OCI-LY3 (cell line): ENCODE results near the gene CCDC158.

Experiments used
- H2AFZ ChIP-seq: fragments of 200-600, 300-600 bp; shearing (Covaris generic); 2 replicates; pipeline ENCODE4 v1.6.0; 2014; ENCODE audit warnings: antibody characterized with exemption, low read depth, low read length
- H3K27ac ChIP-seq: fragments of 200-600, 300-600 bp; sonication (generic); 2 replicates; pipeline ENCODE4 v1.5.1; 2014; ENCODE audit warnings: mild to moderate bottlenecking, low read length, moderate library complexity, mixed read lengths
- H3K27me3 ChIP-seq: fragments of 200-600, 300-600 bp; sonication (generic); 2 replicates; pipeline ENCODE4 v1.6.1; 2014; ENCODE audit warnings: low read depth, low read length, mixed read lengths
- H3K36me3 ChIP-seq: fragments of 200-600, 300-600 bp; sonication (generic); replicated peaks from 2 replicates; pipeline ENCODE3; 2014; ENCODE audit warnings: low read depth, low read length, mixed read lengths
- H3K4me1 ChIP-seq: fragments of 300-600, 200-600 bp; sonication (generic); 2 replicates; pipeline ENCODE4 v1.6.1; 2014; ENCODE audit warnings: low read length, mixed read lengths
- H3K4me2 ChIP-seq: fragments of 200-600, 300-600 bp; sonication (generic); 2 replicates; pipeline ENCODE4 v1.6.1; 2014; ENCODE audit warnings: low read length, mixed read lengths
- H3K4me3 ChIP-seq: fragments of 300-600, 200-600 bp; sonication (generic); 2 replicates; pipeline ENCODE4 v1.5.1; 2014; ENCODE audit warnings: antibody characterized with exemption, mild to moderate bottlenecking, low read length, moderate library complexity
- H3K79me2 ChIP-seq: fragments of 300-600, 200-600 bp; shearing (Covaris generic); 2 replicates; pipeline ENCODE4 v1.6.1; 2014; ENCODE audit warnings: mild to moderate bottlenecking, low read length, mixed read lengths
- H3K9ac ChIP-seq: fragments of 300-600, 200-600 bp; shearing (Covaris generic); 2 replicates; pipeline ENCODE4 v1.6.0; 2014; ENCODE audit warnings: mild to moderate bottlenecking, low read length, moderate library complexity
- H3K9me3 ChIP-seq: fragments of 200-600, 300-600 bp; shearing (Covaris generic); 2 replicates; pipeline ENCODE4 v1.6.1; 2014; ENCODE audit warnings: low read length, mixed read lengths; ENCODE audit not compliant: insufficient read depth
- H4K20me1 ChIP-seq: fragments of 200-600, 300-600 bp; sonication (generic); 2 replicates; pipeline ENCODE4 v1.6.1; 2016; ENCODE audit warnings: low read length, mixed read lengths; ENCODE audit not compliant: insufficient read depth
- EZH2phosphoT487 ChIP-seq: fragments of 200-600 bp; shearing (Covaris generic); IDR thresholded peaks from 2 replicates; pipeline ENCODE4 v1.6.1; 2018; ENCODE audit warnings: antibody characterized with exemption, mixed run types, low read depth
- TF ChIP-seq, protein P1 (sequence below): fragments of 200-600, 300-600 bp; sonication (generic); IDR thresholded peaks from 2 replicates; pipeline ENCODE4 v1.5.1; 2014; ENCODE audit warnings: antibody characterized with exemption, low read length, low read depth

CCDC158 gene

DNA sequence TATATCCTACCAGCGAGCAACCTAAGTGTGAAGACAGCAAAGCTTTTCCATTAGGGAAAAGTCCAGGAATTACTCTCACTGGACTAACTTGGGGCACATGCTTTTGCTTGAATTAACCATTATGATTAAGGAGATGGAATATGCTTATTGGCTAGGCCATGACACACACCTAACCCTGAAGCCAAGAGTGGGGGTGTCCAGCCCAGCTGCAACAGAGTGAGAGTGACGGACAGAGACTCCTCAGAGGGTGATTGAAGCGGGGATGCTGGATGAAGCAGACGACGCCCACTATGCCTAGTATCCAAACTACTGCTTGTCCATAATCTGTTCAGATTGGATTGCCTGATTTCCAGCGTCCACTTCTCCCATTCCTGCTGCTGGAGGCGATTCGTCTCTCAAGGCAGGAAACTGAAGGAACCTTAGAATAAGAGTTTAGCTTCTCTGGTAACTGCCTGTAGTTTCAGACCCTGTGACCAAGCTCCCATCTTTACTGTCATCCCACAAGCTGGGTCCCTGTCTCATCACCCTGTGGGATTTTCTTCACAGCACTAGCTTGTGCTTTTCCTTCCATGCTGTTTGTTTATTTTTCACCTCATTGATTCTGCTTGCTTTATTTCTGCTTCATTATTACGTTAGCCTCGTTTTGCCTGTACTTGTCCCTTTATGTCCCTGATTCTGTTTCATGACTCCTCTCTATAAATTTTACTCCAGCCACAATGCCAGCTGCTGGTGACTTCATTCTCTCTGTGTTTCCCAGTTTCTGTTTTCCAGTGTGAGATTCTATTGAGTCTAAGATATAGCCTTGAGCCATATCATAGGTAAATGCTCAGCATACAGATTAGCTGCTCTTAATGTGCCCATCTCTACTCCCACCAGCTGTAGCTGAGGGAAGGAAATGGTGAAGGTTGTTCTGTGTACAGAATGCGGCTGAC is 150.4 kb downstream of the CCDC158 start:
- Histone ChIP-seq H3K79me2 (no peaks in the 10 kb centered on the region), H3K4me1 (no peaks in the 10 kb centered on the region), H3K4me2 (no peak overlapping the region), H2AFZ (no peak overlapping the region), H3K27me3 (peaks cover 19% of the 10 kb centered on the region), H3K27ac (no peak overlapping the region), H3K4me3 (no peak overlapping the region), H3K9ac (no peak overlapping the region), H4K20me1 (no peaks in the 10 kb centered on the region), H3K9me3 (no peaks in the 10 kb centered on the region), H3K36me3 (no peaks in the 10 kb centered on the region)
- no peak for TF ChIP-seq EZH2phosphoT487
- TF ChIP-seq, protein P1, sequence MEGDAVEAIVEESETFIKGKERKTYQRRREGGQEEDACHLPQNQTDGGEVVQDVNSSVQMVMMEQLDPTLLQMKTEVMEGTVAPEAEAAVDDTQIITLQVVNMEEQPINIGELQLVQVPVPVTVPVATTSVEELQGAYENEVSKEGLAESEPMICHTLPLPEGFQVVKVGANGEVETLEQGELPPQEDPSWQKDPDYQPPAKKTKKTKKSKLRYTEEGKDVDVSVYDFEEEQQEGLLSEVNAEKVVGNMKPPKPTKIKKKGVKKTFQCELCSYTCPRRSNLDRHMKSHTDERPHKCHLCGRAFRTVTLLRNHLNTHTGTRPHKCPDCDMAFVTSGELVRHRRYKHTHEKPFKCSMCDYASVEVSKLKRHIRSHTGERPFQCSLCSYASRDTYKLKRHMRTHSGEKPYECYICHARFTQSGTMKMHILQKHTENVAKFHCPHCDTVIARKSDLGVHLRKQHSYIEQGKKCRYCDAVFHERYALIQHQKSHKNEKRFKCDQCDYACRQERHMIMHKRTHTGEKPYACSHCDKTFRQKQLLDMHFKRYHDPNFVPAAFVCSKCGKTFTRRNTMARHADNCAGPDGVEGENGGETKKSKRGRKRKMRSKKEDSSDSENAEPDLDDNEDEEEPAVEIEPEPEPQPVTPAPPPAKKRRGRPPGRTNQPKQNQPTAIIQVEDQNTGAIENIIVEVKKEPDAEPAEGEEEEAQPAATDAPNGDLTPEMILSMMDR = no peak

DNA sequence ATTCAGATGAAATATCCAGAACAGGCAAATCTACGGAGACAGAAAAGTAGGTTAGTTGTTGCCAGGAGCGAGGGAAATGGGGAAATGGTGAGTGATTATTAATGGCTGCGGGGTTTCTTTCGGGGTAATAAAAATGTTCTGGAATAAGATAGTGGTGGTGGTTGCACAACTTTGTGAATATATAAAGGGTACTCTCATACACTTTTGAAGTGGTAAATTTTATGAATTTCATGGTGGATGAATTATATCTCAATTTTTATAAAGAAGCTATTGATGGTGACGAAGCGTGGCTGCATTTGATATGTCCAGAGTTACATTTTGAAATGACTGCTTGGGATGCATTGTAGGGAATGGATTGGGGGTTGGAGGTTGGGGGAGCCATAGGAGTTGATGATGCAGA is 153.1 kb downstream of the CCDC158 start:
- no peak overlapping the region for H3K4me3 ChIP-seq
- peaks cover 24% of the 10 kb centered on the region for H3K27me3 ChIP-seq
- H3K4me2 ChIP-seq = no peak overlapping the region
- no peak overlapping the region for H3K27ac ChIP-seq
- H3K9ac ChIP-seq = no peak overlapping the region
- H3K9me3 ChIP-seq = no peaks in the 10 kb centered on the region
- H4K20me1 ChIP-seq = no peaks in the 10 kb centered on the region
- H3K36me3 ChIP-seq = no peaks in the 10 kb centered on the region
- no peaks in the 10 kb centered on the region for H3K79me2 ChIP-seq
- H2AFZ ChIP-seq = no peak overlapping the region
- TF ChIP-seq, protein P1 = no peak
- no peak for TF ChIP-seq EZH2phosphoT487
- no peaks in the 10 kb centered on the region for H3K4me1 ChIP-seq

DNA sequence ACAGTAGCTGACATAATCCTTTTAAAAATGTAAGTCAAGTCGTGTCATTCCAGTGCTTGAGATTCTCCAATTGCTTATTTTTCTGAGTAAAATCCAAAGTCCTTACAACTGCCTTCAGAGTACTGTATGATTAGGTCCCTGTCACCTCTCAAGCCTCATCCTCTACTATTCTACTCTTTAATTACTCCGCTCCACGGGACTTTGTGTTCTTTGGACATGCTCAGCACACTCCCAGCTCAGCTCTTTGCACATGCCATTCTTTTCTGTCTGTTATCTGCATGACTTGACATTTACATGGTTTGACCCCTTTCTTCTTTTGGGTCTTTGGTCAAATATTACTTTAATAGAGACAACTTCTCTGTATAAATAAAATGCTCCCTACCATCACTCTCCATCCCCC is 154.3 kb downstream of the CCDC158 start:
- no peak overlapping the region for H3K4me3 ChIP-seq
- H3K4me1 ChIP-seq = no peaks in the 10 kb centered on the region
- no peaks in the 10 kb centered on the region for H3K79me2 ChIP-seq
- H4K20me1 ChIP-seq = no peaks in the 10 kb centered on the region
- no peaks in the 10 kb centered on the region for H3K36me3 ChIP-seq
- H3K4me2 ChIP-seq = no peak overlapping the region
- no peak overlapping the region for H3K27ac ChIP-seq
- peaks cover 22% of the 10 kb centered on the region for H3K27me3 ChIP-seq
- TF ChIP-seq, protein P1 = no peak
- no peak for TF ChIP-seq EZH2phosphoT487
- H3K9ac ChIP-seq = no peak overlapping the region
- H3K9me3 ChIP-seq = no peaks in the 10 kb centered on the region
- no peak overlapping the region for H2AFZ ChIP-seq

- Histone ChIP-seq H3K4me1 (no peaks in the 10 kb centered on the region), H3K27me3 (peaks cover 14% of the 10 kb centered on the region), H3K4me2 (no peak overlapping the region), H3K9ac (no peak overlapping the region), H4K20me1 (no peaks in the 10 kb centered on the region), H3K4me3 (no peak overlapping the region), H3K27ac (no peak overlapping the region), H3K9me3 (no peaks in the 10 kb centered on the region), H3K36me3 (no peaks in the 10 kb centered on the region), H2AFZ (no peak overlapping the region), H3K79me2 (no peaks in the 10 kb centered on the region)
- TF ChIP-seq EZH2phosphoT487 = no peak
- TF ChIP-seq, protein P1 = no peak
Measured at GRCh38 chr4:76265631-76266218, 155.2 kb downstream of the CCDC158 start.
